IMR-90 (cell line): ENCODE results near the gene SYNPO. TPM values are rescaled to one million over a fixed set of nuclear protein-coding genes. Genes with fewer than 3 reads are reported as not detected.
A peak's percentile ranks its signal among the peaks of the same experiment; 100 is the strongest.

Experiments
- ATAC-seq: fragments of 200-7000 bp; cut with Tn5 transposase; 2 replicates; pipeline ENCODE4 v1.9.1; 2020; ENCODE audit warnings: low read depth, mild to moderate bottlenecking, moderate library complexity
- BruUV-seq: library from RNA; stranded (reverse); fragments of 400-500 nt; replicated peaks from 2 replicates; lab custom pipeline; 2021; lab: Mats Ljungman, UMichigan
- CTCF ChIA-PET: fragments of 300-600 bp; formaldehyde crosslinking; extraction: SDS; loops from one replicate; lab custom pipeline; 2021; ENCODE audit warnings: antibody characterized with exemption; lab: Yijun Ruan, JAX
- POLR2A ChIA-PET: fragments of 300-600 bp; sonication (Branson Sonifier 250); formaldehyde crosslinking; loops from one replicate; lab custom pipeline; 2022; ENCODE audit warnings: antibody characterized with exemption; ENCODE audit not compliant: unreplicated experiment; lab: Charles Lee
- DNase-seq: peaks from one replicate; pipeline ENCODE4 v3.0.0; 2013
- H2AFZ ChIP-seq: replicated peaks from 2 replicates; pipeline ENCODE3; 2013; ENCODE audit warnings: low read length, mild to moderate bottlenecking; ENCODE audit not compliant: poor library complexity
- H2AK5ac ChIP-seq: 2 replicates; pipeline ENCODE4 v1.6.1; 2013; ENCODE audit warnings: low read depth, low read length, inconsistent platforms
- H2AK9ac ChIP-seq: replicated peaks from 2 replicates; pipeline ENCODE3; 2013; ENCODE audit warnings: mild to moderate bottlenecking, low read depth, low read length, moderate library complexity; ENCODE audit not compliant: poor library complexity
- H2BK120ac ChIP-seq: 2 replicates; pipeline ENCODE4 v1.6.1; 2013; ENCODE audit warnings: low read depth, low read length, inconsistent platforms
- H2BK15ac ChIP-seq: 3 replicates; pipeline ENCODE4 v1.6.1; 2013; ENCODE audit warnings: low read depth, low read length, inconsistent platforms
- H2BK20ac ChIP-seq: 2 replicates; pipeline ENCODE4 v1.6.1; 2013; ENCODE audit warnings: low read depth, mild to moderate bottlenecking, inconsistent platforms, low read length, moderate library complexity
- H2BK5ac ChIP-seq: 2 replicates; pipeline ENCODE4 v1.6.1; 2013; ENCODE audit warnings: mild to moderate bottlenecking, low read depth, low read length, inconsistent platforms; ENCODE audit not compliant: poor library complexity, severe bottlenecking
- H3K14ac ChIP-seq: replicated peaks from 2 replicates; pipeline ENCODE4 v1.6.1; 2013; ENCODE audit warnings: low read depth, low read length, inconsistent platforms
- H3K18ac ChIP-seq: 2 replicates; pipeline ENCODE4 v1.6.1; 2013; ENCODE audit warnings: low read depth, low read length, control low read depth
- H3K23ac ChIP-seq: 2 replicates; pipeline ENCODE4 v1.6.1; 2013; ENCODE audit warnings: low read depth, low read length, inconsistent platforms
- H3K27ac ChIP-seq: 2 replicates; pipeline ENCODE4 v1.5.1; 2013; ENCODE audit warnings: mild to moderate bottlenecking, control low read depth, low read length; ENCODE audit not compliant: insufficient read depth
- H3K27me3 ChIP-seq: 2 replicates; pipeline ENCODE4 v1.6.1; 2013; ENCODE audit warnings: low read length; ENCODE audit not compliant: control insufficient read depth, insufficient read depth
- H3K36me3 ChIP-seq: 2 replicates; pipeline ENCODE4 v1.6.1; 2013; ENCODE audit warnings: low read length, mixed read lengths; ENCODE audit not compliant: control insufficient read depth, insufficient read depth
- H3K4ac ChIP-seq: 2 replicates; pipeline ENCODE4 v1.6.1; 2013; ENCODE audit warnings: low read depth, low read length, inconsistent platforms
- H3K4me1 ChIP-seq: 2 replicates; pipeline ENCODE4 v1.6.1; 2013; ENCODE audit warnings: low read length, mixed read lengths; ENCODE audit not compliant: control insufficient read depth, insufficient read depth
- H3K4me2 ChIP-seq: 2 replicates; pipeline ENCODE4 v1.6.1; 2013; ENCODE audit warnings: low read depth, mild to moderate bottlenecking, control low read depth, low read length, moderate library complexity
- H3K4me3 ChIP-seq: 2 replicates; pipeline ENCODE4 v1.5.1; 2013; ENCODE audit warnings: low read depth, mild to moderate bottlenecking, control low read depth, low read length, moderate library complexity; ENCODE audit not compliant: insufficient read depth
- H3K56ac ChIP-seq: 2 replicates; pipeline ENCODE4 v1.6.1; 2013; ENCODE audit warnings: low read length, inconsistent platforms; ENCODE audit not compliant: insufficient read depth; ENCODE audit errors: extremely low read depth
- H3K79me1 ChIP-seq, 2 experiments: 2 replicates each; pipeline ENCODE4 v1.6.1; 2013; ENCODE audit warnings: low read length in 2 of 2, inconsistent platforms in 1 of 2, low read depth in 1 of 2
- H3K9ac ChIP-seq: 2 replicates; pipeline ENCODE4 v1.6.1; 2013; ENCODE audit warnings: low read depth, low read length, control low read depth
- H3K9me1 ChIP-seq: 2 replicates; pipeline ENCODE4 v1.6.1; 2013; ENCODE audit warnings: low read length, inconsistent platforms; ENCODE audit not compliant: insufficient read depth
- H3K9me3 ChIP-seq: 2 replicates; pipeline ENCODE4 v1.6.1; 2013; ENCODE audit warnings: low read length; ENCODE audit not compliant: control insufficient read depth, insufficient read depth
- H4K20me1 ChIP-seq: 2 replicates; pipeline ENCODE4 v1.6.1; 2013; ENCODE audit warnings: low read length, inconsistent platforms; ENCODE audit not compliant: insufficient read depth
- H4K5ac ChIP-seq: 2 replicates; pipeline ENCODE4 v1.6.1; 2013; ENCODE audit warnings: mild to moderate bottlenecking, low read depth, low read length, control low read depth
- H4K8ac ChIP-seq, 2 experiments: 2 replicates each; pipeline ENCODE4 v1.6.1; 2013; ENCODE audit warnings: low read depth in 2 of 2, low read length in 2 of 2, control low read depth in 1 of 2, inconsistent platforms in 1 of 2
- H4K91ac ChIP-seq: 2 replicates; pipeline ENCODE4 v1.6.1; 2013; ENCODE audit warnings: low read depth, low read length, inconsistent platforms; ENCODE audit not compliant: insufficient read depth
- MAZ ChIP-seq: IDR thresholded peaks from 2 replicates; pipeline ENCODE4 v1.6.1; 2012; ENCODE audit warnings: low read depth, mild to moderate bottlenecking, low read length, improper control_type of control experiment, moderate library complexity, borderline replicate concordance
- RFX5 ChIP-seq: IDR thresholded peaks from 2 replicates; pipeline ENCODE4 v1.8.0; 2012; ENCODE audit warnings: low read depth, mild to moderate bottlenecking, low read length, moderate library complexity
- WGBS, 2 experiments: methylation state at CpG; one replicate each; pipeline versions ENCODE4 v1.1.5 to v1.1.7; 2013; ENCODE audit warnings: missing lambda C conversion rate in 2 of 2; ENCODE audit not compliant: insufficient read length in 1 of 2; ENCODE audit errors: extremely low coverage in 2 of 2; 5-methylcytosine and 5-hydroxymethylcytosine counted together
- dilution Hi-C: fragments of 300-500 bp; cut with HindIII; formaldehyde crosslinking; loops from one replicate; pipeline ENCODE4 v1.14.3; 2018; ENCODE audit warnings: low sequenced_read_pairs; ENCODE audit not compliant: unreplicated experiment
- in situ Hi-C: fragments of 300-500 bp; cut with MboI; formaldehyde crosslinking; loops from 3 replicates; pipeline ENCODE4 v1.14.3; 2019; ENCODE audit warnings: low sequenced_read_pairs, inconsistent platforms, mixed read lengths
- intact Hi-C: fragments of 100-400 bp; cut with micrococcal nuclease; formaldehyde crosslinking; loops from 2 replicates; pipeline ENCODE4 v1.10.0; 2022
- polyA plus RNA-seq, 3 experiments: library from polyadenylated mRNA; depleted of rRNA; stranded (reverse); fragments of >200 nt; gene quantifications; 2 replicates each; pipeline ENCODE4 v1.2.3, GENCODE V29; 2012; ENCODE audit warnings: low replicate concordance in 1 of 3
- total RNA-seq: library from RNA; depleted of rRNA; stranded (reverse); fragments of >200 nt; gene quantifications from 2 replicates; pipeline ENCODE4 v1.2.3, GENCODE V29; 2012

Gene SYNPO
- total and polyA plus RNA-seq, 2 of the 4 experiments (the other 2 are of a cell fraction) = 3.0 to 24.8 TPM

DNA sequence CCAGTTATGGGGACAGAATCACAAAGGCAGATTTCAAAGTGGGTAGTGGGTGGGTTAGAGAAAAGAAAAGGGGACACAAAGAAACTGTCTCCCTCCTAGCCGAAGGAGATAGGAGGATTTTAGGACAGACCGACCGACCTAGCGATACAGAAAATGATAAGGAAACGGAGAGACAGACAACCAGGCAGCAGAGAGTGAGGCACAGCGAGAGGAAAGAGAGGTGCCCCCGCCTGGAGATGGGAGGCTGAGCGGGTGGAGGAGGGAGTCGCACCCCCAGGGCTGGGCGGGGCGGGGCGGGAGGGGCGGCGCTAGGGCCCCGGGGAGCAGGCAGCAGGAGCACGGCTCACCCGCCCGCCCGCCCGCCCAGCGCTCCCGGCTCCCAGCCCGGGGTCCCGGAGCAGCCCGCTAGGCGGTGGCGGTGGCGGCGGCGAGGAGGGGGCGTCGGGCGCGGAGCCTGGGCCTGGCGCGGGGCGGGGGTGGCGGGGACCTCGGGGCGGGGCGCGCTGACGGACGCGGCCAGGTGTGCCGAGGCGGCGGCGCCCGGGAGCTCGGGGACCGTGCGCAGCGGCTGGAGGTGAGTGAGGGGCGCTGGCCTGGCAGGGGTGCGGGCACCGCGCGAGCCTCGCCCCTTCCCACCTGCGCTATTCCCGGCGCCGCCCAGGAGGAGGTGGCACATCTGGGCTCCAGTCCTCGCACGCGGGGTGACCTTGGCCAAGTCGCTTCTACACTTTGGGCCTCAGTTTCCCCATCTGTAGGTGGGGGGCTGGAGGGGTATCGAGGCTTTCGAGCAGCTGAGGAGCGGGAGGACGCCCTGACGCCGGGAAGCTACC, 15.9 kb upstream of the SYNPO start:
- Histone ChIP-seq H2BK5ac (peak overlapping the region; percentile 23), H3K79me1 (peaks cover 0 to 4% of the 10 kb centered on the region in 2 experiments; a peak in 2 of 4 replicates), H3K56ac (no peak overlapping the region), H4K91ac (peak overlapping the region; percentile 87), H3K9ac (peak overlapping the region; percentile 94), H2AK9ac (peak overlapping the region; percentile 61), H4K5ac (peak overlapping the region; percentile 75), H3K4me2 (peak overlapping the region; percentile 95), H3K14ac (no peak overlapping the region; the same call in 1 of the 2 replicates), H3K4me3 (peak overlapping the region; percentile 88), H2AFZ (peak overlapping the region; percentile 66), H3K18ac (peak overlapping the region; percentile 70), H2BK120ac (peak overlapping the region; percentile 67), H4K8ac (peak overlapping the region; percentile 73 to 88; a peak in 3 of 4 replicates), H3K4ac (peak overlapping the region; percentile 70), H4K20me1 (no peaks in the 10 kb centered on the region), H3K4me1 (peaks cover 53% of the 10 kb centered on the region), H2BK20ac (peak overlapping the region; percentile 80; the same call in 1 of the 2 replicates), H3K27ac (peak overlapping the region; percentile 27; the same call in 1 of the 2 replicates), H2BK15ac (peak overlapping the region; percentile 60; the same call in 2 of the 3 replicates), H3K27me3 (no peaks in the 10 kb centered on the region), H3K23ac (peak overlapping the region; percentile 60; the same call in 1 of the 2 replicates), H3K36me3 (no peaks in the 10 kb centered on the region), H2AK5ac (peak overlapping the region; percentile 88), H3K9me3 (no peaks in the 10 kb centered on the region), H3K9me1 (peaks cover 12% of the 10 kb centered on the region)
- dilution Hi-C loops = no loop called here
- 10% methylated on average over 13 of the region's 74 CpGs; no CpG with 5 or more reads in 1 of the 2 experiments for WGBS, 2 experiments
- POLR2A ChIA-PET = no interaction called here
- TF ChIP-seq MAZ = peak; percentile 67; the same call in 1 of the 2 replicates
- TF ChIP-seq RFX5 = no peak
- in situ Hi-C loops = no loop called here
- no peak for DNase-seq
- ATAC-seq = peak; percentile 52
- CTCF ChIA-PET = no interaction called here
- no TSS peak for BruUV-seq
- intact Hi-C loops = no loop called here
